NCI-H1417 (cell line): ENCODE data around the gene SLC6A8.
"Not testable (repeated sequence)": the region's sequence is repeated elsewhere in the genome, so short reads cannot be mapped to it uniquely, and the experiment has no call there.

Experiments
- DNase-seq, 3 experiments: peaks; one replicate each; lab custom pipeline; 2025; lab: John Stamatoyannopoulos, UW

Gene SLC6A8

DNA sequence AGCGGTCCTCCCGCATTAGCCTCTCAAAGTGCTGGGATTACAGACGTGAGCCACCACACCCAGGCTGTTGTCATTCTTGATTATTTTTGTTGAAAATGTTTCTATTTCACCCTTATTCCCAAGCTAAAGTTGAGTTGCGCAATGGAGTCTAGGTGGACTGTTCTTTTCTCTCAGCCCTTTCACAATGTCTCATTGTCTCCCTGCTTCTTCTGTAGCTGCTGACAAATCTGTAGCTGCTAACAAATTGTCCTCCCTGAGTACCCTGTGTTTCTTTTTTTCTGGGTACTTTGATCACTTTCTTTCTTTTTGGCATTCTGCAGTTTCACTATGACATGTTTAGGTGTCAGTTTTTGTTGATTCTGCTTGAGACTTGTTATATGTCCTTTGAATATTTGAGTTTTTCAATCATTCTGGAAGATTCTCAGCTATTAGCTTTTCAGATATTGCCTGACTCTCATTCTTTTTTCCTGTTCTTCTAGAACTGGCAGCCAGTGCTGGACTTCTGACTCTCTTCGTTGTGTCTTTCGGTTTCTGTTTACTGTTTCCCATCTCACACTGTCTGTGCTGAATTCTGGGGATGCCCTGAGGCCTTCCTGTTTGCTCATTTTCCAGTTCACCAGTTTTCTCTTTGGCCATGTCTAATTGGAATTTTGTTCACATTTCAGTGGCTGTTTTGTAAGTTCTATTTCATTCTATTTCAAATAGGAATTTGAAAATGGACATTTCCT is 43.6 kb downstream of the SLC6A8 start:
- DNase-seq: no peak

DNA sequence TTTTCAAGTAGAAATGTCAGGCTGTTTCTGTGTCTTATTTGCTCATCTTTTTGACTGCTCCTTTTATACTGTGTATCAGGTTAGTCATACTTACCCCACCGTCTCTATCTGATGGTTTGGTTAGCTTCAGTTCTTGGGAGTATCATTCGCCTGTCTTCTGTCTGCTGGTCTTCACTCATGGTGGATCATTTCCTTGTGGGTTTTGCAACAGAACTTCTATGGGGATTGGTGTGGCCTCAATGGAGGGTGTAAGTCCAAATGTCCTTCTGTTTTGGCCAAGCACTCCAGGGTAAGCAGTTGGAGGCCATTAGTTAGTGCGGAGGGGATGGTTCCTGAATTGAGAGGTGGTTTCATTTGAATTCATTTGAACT is 44.1 kb downstream of the SLC6A8 start:
- DNase-seq: no peak

DNA sequence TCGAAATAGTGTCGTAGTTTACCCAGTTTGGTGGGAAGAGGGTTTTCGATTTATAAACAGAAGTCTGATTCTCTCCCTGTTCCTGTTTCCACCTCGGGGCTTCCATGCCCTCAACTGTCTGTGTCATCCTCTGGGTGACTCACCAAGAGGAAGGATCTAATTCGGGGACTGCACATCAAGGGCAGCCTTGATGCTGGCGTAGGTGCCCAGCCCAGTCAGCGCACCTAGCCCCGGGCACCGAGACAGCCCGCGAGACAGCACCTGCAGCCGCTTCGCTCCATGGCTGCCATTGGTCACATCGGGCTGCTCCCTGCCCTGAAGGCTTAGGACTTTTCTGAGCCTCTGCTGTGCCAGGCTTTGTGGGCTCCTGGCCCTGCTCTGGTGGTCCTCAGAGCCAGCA is 44.7 kb downstream of the SLC6A8 start:
- no peak for DNase-seq

DNA sequence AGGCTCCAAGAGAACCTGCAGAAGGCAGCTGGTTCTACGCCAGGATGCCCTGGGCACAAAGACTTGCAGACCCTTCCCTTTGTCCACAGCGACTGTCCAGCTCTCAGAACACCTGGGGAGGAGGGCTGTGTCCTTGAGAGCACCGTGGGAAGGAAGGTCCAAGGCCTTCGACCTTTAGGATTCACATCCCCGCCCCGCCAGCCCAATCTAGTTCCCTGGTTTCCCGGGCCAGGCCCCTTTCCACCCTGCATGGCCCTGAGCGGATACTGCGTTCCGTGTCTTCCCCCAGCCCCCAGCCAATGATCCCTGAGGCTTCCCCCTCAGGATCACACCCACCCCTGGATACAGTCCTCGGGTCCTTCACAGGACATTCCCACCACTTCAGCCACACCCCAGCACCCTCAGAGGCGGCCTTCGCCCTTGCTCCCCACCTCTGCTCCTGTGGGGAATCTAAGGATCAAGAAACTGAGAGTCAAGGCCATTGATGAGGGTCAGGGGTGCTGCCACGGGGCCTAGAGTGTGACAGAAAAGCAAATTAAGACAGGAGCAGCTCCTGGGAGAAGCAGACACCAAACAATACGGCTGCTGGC is 46.0 kb downstream of the SLC6A8 start:
- DNase-seq: no peak

DNA sequence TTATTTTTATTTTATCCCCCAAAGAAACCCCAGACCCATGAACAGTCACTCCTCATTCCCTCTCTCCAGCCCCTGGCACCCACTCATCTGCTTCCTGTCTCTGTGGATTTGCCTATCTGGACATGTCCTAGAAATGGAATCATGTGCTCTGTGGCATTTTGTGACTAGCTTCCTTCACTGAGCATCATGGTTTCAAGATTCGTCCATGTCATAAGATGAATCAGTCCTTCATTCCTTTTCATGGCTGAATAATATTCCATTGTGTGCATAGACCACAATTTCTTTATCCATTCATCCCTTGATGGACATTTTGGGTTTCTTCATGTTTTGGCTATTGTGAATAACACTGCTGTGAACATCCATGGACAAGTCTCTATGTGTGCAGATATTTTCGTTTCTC is 47.1 kb downstream of the SLC6A8 start:
- no peak for DNase-seq

DNA sequence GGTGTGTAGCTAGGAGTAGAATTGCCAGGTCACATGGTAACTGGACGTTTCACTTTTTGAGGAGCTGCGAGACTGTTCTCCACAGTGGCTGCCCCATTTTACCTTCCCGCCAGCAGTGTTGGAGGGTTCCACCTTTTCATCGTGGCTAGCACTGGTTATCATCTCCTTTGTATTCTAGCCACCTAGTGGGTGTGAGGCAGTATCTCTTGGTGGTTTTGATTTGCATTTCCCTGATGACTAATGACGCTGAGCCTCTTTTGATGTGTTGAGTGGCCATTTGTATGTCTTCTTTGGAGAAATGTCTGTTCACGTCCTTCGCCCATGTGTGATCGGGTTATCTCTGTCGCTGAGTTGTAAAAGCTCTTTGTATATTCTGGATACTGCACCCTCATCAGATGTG is 47.5 kb downstream of the SLC6A8 start:
- no peak for DNase-seq

DNA sequence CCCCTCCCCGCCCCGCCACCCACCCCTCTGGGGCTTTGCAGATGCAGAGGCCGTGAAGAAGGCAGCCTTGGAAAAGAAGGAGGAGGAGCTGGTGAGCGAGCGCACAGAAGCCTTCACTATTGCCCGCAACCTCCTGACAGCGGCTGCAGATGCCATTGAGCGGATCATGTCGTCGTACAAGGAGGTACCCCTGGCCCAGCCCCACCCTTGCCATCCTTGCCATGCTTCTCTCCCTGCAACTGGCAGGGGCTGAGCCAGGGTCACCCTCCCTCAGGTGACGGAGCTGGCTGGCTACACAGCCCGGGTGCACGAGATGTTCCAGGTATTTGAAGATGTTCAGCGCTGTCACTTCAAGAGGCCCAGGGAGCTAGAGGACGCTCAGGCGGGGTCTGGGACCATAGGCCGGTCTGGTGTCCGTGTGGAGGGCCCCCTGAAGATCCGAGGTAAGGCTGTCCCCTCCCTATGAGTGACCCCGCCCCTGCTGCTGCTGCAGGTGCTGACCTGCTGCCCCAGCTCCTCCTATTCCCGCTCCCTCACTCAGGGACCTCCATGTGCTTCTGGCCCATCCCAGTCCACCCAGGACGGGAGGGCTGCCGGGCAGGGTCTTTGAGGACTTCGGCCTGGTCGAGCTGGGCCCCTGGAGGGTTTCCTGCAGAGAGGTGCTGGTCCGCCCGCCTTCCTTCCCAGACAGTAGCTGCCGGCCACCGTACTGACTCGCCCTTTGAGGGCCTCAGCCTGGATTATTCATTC is 48.5 kb downstream of the SLC6A8 start:
- DNase-seq: no peak

DNA sequence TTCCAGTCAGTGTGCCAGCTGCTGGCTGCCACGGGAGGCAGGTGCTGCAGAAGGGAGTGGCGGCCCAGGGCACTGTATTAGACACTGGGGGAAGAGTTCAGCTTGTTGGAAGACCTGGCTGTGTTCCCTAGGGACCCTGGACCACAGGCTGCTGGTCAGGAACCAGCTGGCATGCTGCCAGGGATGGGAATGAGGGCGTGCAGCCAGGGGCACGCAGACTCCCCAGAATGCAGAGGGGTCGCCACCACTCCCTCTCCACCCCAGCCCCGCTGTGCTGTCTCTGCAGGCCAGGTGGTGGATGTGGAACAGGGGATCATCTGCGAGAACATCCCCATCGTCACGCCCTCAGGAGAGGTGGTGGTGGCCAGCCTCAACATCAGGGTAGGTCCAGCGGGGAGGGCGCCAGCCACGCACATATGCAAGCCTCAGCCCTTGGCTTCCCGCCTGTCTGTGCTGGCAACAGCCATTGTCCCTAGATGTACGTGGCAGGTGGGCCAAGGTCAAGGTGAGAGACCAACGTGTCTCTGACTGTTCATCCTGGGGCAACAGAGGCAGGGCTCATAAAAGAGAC is 49.2 kb downstream of the SLC6A8 start:
- DNase-seq: peak in 1 of 3 experiments; percentile 6

DNA sequence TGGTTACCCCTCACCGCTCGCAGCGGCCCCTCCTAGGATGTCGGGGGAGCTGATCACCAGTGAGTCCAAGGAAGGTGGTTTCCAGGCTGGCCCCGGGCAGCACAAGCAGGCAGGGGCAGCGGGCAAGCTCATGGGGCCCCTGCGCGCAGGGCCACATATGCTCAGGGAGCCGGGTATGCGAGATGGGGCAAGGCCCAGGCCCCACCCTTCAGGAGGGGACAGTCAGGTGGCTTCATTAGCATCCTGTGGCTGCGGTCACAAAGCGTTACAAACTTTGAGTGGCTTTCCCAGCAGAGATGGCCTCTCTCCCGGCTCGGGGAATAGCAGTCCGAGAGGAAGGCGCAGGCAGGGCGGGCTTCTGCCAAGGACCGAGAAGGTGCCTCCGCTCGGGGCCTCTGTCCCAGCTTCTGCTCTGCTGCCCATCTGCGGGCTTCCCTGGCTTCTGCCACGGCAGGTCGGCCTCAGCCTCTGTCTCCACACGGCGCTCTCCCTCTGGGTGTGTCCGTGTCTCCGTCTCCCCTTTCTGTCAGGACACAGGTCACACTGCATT is 50.4 kb downstream of the SLC6A8 start:
- DNase-seq: no peak

DNA sequence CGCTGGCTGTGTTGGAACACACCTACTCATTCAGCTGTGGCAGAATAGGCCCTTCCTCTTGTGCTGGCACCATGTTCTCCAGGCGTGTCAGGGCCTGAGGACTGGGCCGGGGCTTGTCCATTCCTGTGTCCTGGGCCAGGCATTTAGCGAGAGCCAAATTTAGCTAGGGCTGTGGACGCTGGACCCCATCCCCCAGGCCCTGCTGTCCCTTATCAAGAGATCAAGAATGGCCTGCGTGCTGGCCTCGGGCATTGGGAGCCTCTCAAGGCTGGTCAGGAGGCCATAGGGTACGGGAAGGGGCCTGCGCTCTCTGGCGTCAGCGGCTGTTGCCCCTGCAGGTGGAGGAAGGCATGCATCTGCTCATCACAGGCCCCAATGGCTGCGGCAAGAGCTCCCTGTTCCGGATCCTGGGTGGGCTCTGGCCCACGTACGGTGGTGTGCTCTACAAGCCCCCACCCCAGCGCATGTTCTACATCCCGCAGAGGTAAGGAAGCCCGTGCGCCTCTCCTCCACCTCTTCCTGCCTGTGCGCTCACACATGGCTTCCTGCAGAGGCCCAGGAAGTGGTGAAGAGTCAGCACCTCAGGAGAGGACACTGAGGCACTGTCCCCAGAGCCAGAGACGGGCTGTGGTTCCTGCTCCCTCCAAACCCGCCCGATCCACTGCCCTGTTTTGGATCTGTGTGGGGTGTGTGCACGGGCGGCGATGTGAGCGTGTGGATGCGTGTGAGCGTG is 52.2 kb downstream of the SLC6A8 start:
- DNase-seq: no peak

DNA sequence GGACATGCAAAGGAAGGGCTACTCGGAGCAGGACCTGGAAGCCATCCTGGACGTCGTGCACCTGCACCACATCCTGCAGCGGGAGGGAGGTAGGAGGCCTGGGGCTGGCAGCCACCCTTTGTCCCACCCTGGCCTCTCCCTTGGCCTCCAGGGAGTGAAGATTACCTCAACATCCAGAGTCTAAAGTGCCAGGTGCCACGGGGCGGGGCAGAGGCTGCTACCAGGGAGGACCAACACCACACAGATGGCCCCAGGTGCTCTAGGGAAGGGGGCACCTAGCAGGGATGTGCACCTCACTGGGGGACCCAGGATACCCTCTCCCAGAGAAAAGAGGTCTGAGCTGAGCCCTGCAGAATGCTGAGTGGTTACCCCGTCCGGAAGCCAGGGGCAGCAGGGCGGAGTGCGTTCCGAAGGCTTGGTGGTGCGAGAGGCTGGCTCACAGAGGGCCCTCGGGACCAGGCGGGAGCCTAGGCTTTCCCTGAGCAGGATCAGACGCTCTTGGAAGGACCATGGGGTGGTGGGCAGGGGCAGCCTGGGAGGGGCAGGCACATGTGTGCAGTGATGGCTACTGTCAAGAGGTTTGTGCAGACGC is 53.0 kb downstream of the SLC6A8 start:
- DNase-seq: no peak

DNA sequence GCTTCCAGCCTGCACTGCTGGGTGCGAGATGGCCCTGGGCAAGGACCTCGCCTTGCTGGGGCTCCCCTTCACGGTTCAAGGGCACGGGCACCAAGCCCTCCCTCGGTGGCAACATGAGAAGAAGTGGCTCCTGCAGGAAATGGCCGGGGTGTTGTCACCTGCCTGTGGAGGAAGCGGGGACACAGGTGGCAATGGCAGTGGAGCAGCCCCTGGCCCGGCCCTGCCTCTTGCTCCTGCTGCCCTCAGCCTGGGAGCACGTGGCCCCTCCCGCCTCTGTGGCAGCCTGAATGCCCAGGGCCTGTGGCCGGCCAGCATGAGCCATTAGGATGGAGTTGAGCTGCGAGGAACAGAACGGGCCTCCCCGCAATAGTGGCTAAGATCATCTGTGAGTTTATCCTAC is 53.7 kb downstream of the SLC6A8 start:
- DNase-seq: no peak

DNA sequence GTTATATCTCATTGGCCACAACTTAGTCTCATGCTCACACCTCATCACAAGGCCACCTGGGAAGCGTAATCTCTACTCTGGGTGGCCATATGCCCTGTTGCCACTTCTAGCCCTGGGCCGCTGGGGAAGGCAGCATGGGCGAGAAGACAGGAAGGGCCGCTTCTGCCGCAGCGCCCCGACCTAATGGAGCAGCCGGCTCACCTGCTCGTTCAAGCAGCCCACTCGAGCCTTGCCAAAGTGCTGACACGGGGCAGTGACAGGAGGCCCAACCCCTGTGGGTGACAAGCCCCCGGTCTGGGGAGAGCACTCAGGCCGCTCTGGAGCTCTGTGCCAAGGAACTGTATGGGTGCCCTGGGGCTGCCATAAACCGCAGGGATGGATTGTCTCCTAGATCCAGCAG is 54.4 kb downstream of the SLC6A8 start:
- not testable (repeated sequence) for DNase-seq

DNA sequence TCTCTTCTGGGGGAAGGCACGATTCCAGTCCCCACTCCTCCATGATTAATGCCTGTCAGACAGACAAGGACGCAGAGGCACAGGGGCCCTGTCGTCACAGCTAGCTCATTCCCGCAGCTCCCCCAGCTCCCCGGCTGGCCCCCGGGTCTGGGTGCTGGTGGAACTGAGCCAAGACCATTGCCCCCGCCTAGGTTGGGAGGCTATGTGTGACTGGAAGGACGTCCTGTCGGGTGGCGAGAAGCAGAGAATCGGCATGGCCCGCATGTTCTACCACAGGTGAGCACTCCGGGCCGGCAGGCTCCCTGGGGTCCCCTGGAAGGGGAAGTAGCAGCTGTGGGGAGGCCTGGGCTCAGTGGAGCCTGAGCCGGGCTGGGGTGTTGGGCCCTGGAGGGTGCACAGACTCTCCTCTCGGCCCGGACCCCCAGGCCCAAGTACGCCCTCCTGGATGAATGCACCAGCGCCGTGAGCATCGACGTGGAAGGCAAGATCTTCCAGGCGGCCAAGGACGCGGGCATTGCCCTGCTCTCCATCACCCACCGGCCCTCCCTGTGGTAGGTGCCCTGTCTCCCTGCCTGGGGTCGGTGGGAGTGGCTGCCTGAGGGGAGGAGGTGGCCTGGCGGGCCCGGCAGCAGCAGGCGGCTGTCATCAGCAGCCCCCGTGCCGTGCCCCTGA is 55.2 kb downstream of the SLC6A8 start:
- DNase-seq: not testable (repeated sequence)

DNA sequence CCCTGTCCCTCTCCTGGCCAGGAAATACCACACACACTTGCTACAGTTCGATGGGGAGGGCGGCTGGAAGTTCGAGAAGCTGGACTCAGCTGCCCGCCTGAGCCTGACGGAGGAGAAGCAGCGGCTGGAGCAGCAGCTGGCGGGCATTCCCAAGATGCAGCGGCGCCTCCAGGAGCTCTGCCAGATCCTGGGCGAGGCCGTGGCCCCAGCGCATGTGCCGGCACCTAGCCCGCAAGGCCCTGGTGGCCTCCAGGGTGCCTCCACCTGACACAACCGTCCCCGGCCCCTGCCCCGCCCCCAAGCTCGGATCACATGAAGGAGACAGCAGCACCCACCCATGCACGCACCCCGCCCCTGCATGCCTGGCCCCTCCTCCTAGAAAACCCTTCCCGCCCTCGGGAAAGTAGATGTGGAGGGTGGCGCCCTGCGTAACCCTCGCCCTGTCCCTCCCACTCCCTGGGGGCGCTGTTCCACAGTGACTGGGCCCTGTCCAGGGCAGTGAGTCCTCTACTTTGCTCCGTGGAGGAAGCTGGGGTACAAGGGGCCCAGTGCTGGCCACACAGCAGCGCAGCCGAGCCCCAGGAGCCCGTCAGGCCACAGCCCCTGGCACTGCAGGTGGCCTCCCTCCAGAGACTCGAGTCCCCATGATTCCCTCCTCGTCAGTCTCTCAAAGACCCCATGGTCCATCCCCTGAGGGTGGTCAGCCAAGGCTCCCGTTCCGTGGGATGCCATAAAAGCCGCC is 55.9 kb downstream of the SLC6A8 start:
- peak in 2 of 3 experiments; percentile 72 to 83 for DNase-seq

DNA sequence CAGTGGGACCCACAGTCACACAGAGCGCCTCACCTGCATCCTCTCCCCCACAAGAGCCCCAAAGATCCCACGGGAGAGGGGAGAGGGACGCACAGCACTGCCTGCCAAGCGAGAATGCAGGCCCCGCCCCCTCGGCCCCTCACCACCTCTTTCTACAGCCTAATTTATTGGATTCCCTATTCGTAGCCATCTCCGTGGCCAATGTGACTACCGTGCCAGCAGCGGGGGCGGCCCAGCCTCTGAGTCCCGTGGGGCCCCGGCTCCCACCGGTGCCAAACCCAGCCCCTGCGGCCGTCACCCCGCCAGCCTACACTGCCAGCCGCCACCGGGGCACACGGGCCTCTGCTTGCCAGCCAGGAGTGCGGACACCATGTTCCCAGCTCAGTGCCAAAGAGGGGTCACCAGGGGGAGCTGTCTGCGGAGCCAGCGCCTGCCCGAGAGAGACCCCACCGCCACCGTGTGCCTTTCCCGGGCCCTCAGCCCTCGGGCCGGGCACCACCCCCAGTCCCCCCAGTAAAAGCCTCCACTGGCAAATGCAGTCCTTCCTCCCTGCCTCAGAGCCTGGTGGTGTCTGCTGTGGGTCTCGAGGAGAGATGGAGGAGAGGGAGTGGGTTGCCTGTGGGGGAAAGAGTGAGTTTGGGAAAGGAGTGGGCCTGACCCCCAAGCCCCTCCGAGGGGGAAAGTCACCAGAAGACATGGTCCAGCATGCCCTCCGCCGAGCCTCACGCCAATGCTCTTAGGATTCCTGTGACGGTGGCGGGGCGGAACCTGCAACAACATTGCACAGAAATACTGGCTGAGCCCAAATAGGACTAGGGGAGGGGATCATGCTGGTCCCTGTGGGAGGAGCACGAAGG is 56.7 kb downstream of the SLC6A8 start:
- peak in 2 of 3 experiments; percentile 75 to 76 for DNase-seq

DNA sequence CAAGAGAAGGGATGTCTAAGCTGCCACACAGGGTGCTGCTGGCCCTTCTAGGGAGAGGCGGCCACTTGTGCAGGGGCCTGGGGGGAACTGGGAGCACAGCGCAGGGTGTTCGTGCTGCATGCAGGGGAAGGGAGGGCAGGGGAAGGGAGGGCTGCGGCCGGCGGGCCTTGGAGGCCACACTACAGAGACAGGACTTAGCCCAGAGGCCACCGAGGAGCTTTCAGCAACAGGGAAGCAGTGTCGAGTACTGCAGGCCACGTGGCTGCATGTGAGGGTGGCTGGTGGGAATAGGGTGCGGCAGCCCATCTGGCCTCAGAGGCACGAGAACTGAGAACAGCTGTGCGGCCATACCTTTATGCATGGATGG is 57.3 kb downstream of the SLC6A8 start:
- not testable (repeated sequence) for DNase-seq
